PC-3 (cell line): ENCODE measurements around the gene LMOD1. TPM values are rescaled to one million over a fixed set of nuclear protein-coding genes. Genes with fewer than 3 reads are reported as not detected.

Experiments used
- ATAC-seq: fragments of 200-7000 bp; cut with Tn5 transposase; 2 replicates; pipeline ENCODE4 v1.9.1; 2020; ENCODE audit warnings: mild to moderate bottlenecking, moderate library complexity
- BruUV-seq: library from RNA; stranded (reverse); fragments of 400-500 nt; replicated peaks from 2 replicates; lab custom pipeline; 2021; lab: Mats Ljungman, UMichigan
- CTCF ChIA-PET: fragments of 300-600 bp; sonication (Branson Sonifier 250); formaldehyde crosslinking; loops from one replicate; lab custom pipeline; 2022; ENCODE audit warnings: antibody characterized with exemption; lab: Charles Lee
- POLR2A ChIA-PET: fragments of 300-600 bp; sonication (Branson Sonifier 250); formaldehyde crosslinking; loops from one replicate; lab custom pipeline; 2022; ENCODE audit warnings: antibody characterized with exemption; ENCODE audit not compliant: unreplicated experiment; lab: Charles Lee
- DNase-seq: peaks from one replicate; pipeline ENCODE4 v3.0.0-alpha.2; 2015
- H2AFZ ChIP-seq: fragments of 300-600 bp; sonication (generic); 2 replicates; pipeline ENCODE4 v1.6.0; 2016; ENCODE audit warnings: antibody characterized with exemption, low read length
- H3F3A ChIP-seq: fragments of 300-600 bp; sonication (generic); one replicate; pipeline ENCODE4 v1.6.0; 2017; ENCODE audit warnings: antibody characterized with exemption, low read length, control low read depth, mild to moderate bottlenecking; ENCODE audit not compliant: unreplicated experiment
- H3K27ac ChIP-seq: fragments of 300-600 bp; sonication (generic); 2 replicates; pipeline ENCODE4 v1.5.1; 2016; ENCODE audit warnings: mild to moderate bottlenecking, low read length
- H3K27me3 ChIP-seq: fragments of 300-600 bp; sonication (generic); 2 replicates; pipeline ENCODE4 v1.6.1; 2016; ENCODE audit warnings: low read length, mixed read lengths
- H3K36me3 ChIP-seq: fragments of 300-600 bp; sonication (generic); 2 replicates; pipeline ENCODE4 v1.6.1; 2016; ENCODE audit warnings: low read depth, mixed run types, low read length, mixed read lengths
- H3K4me1 ChIP-seq: fragments of 300-600 bp; sonication (generic); 2 replicates; pipeline ENCODE4 v1.5.1; 2016; ENCODE audit warnings: low read length; ENCODE audit not compliant: insufficient read depth
- H3K4me2 ChIP-seq: fragments of 300-600 bp; sonication (generic); 2 replicates; pipeline ENCODE4 v1.6.0; 2016; ENCODE audit warnings: low read length
- H3K4me3 ChIP-seq: fragments of 300-600 bp; sonication (generic); 2 replicates; pipeline ENCODE4 v1.5.1; 2016; ENCODE audit warnings: mild to moderate bottlenecking, low read length, mixed read lengths
- H3K79me2 ChIP-seq: fragments of 300-600 bp; sonication (generic); 2 replicates; pipeline ENCODE4 v1.6.1; 2017; ENCODE audit warnings: low read length, mixed read lengths
- H3K9ac ChIP-seq: fragments of 300-600 bp; sonication (generic); 2 replicates; pipeline ENCODE4 v1.6.0; 2016; ENCODE audit warnings: mild to moderate bottlenecking, low read length
- H3K9me2 ChIP-seq: fragments of 300-600 bp; sonication (generic); replicated peaks from 2 replicates; pipeline ENCODE4 v1.6.1; 2016; ENCODE audit warnings: mixed run types, low read length, mixed read lengths
- H3K9me3 ChIP-seq: fragments of 300-600 bp; sonication (generic); 2 replicates; pipeline ENCODE4 v1.6.1; 2016; ENCODE audit warnings: low read length, mixed read lengths
- H4K20me1 ChIP-seq: fragments of 300-600 bp; sonication (generic); 2 replicates; pipeline ENCODE4 v1.6.1; 2016; ENCODE audit warnings: low read length, mixed read lengths
- EZH2 ChIP-seq: fragments of 300-600 bp; sonication (generic); IDR thresholded peaks from one replicate; pipeline ENCODE4 v1.6.1; 2017; ENCODE audit warnings: antibody characterized with exemption, mild to moderate bottlenecking, low read length; ENCODE audit not compliant: unreplicated experiment
- EZH2phosphoT487 ChIP-seq: fragments of 300-600 bp; sonication (generic); IDR thresholded peaks from 2 replicates; pipeline ENCODE4 v1.6.1; 2018; ENCODE audit warnings: mild to moderate bottlenecking, antibody characterized with exemption, low read length, borderline replicate concordance
- intact Hi-C: fragments of 100-400 bp; cut with micrococcal nuclease; formaldehyde crosslinking; loops from 2 replicates; pipeline ENCODE4 v1.9.0; 2023
- total RNA-seq: library from RNA; depleted of rRNA; stranded (reverse); fragments of >200 nt; gene quantifications from 2 replicates; pipeline ENCODE4 v1.2.3, GENCODE V29; 2014
- TF ChIP-seq, protein P1 (sequence below): fragments of 300-600 bp; sonication (generic); conservative IDR thresholded peaks from 2 replicates; pipeline ENCODE4 v1.5.1; 2017; ENCODE audit warnings: antibody characterized with exemption, low read depth, mild to moderate bottlenecking, low read length

The LMOD1 gene
- total RNA-seq, 1 experiment from 2014 or later, result 0.07 TPM

DNA sequence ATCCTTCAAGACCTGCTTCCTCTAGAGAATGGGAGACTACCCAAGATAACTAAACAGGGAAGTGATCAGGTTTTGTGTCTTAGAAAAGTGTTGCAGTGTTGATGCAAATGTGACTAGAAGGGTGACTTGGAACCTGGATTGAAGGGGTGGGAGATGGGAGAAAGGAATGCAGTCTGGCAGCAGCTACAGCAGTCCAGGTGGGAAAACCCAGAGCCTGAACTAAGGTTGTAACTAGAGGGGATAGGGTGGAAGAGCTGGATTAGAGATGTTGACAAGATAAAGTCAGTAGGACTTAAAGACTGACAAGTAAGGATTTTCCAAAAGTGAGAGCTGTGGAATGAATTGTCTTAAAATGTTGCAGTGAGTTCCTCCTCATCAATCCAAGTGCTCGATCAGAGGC, 64.7 kb downstream of the LMOD1 start:
- no peak for ATAC-seq
- H3K27ac ChIP-seq, result no peak overlapping the region
- H2AFZ ChIP-seq, result no peak overlapping the region
- H3K4me2 ChIP-seq, result no peak overlapping the region
- CTCF ChIA-PET, result no interaction called here
- POLR2A ChIA-PET, result no interaction called here
- DNase-seq, result no peak
- peaks cover 43% of the 10 kb centered on the region for H3K4me1 ChIP-seq
- H3K9me3 ChIP-seq, result no peaks in the 10 kb centered on the region
- no peaks in the 10 kb centered on the region for H3K27me3 ChIP-seq
- TF ChIP-seq, protein P1, sequence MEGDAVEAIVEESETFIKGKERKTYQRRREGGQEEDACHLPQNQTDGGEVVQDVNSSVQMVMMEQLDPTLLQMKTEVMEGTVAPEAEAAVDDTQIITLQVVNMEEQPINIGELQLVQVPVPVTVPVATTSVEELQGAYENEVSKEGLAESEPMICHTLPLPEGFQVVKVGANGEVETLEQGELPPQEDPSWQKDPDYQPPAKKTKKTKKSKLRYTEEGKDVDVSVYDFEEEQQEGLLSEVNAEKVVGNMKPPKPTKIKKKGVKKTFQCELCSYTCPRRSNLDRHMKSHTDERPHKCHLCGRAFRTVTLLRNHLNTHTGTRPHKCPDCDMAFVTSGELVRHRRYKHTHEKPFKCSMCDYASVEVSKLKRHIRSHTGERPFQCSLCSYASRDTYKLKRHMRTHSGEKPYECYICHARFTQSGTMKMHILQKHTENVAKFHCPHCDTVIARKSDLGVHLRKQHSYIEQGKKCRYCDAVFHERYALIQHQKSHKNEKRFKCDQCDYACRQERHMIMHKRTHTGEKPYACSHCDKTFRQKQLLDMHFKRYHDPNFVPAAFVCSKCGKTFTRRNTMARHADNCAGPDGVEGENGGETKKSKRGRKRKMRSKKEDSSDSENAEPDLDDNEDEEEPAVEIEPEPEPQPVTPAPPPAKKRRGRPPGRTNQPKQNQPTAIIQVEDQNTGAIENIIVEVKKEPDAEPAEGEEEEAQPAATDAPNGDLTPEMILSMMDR, result no peak
- no peak for TF ChIP-seq EZH2
- no peak for TF ChIP-seq EZH2phosphoT487
- no peaks in the 10 kb centered on the region for H3K79me2 ChIP-seq
- no peak overlapping the region for H3K9ac ChIP-seq
- no peaks in the 10 kb centered on the region for H3K36me3 ChIP-seq
- H3K4me3 ChIP-seq, result no peak overlapping the region
- intact Hi-C loops, result no loop called here
- H4K20me1 ChIP-seq, result no peaks in the 10 kb centered on the region
- BruUV-seq, result no TSS peak
- no peaks in the 10 kb centered on the region for H3F3A ChIP-seq
- H3K9me2 ChIP-seq, result no peaks in the 10 kb centered on the region

DNA sequence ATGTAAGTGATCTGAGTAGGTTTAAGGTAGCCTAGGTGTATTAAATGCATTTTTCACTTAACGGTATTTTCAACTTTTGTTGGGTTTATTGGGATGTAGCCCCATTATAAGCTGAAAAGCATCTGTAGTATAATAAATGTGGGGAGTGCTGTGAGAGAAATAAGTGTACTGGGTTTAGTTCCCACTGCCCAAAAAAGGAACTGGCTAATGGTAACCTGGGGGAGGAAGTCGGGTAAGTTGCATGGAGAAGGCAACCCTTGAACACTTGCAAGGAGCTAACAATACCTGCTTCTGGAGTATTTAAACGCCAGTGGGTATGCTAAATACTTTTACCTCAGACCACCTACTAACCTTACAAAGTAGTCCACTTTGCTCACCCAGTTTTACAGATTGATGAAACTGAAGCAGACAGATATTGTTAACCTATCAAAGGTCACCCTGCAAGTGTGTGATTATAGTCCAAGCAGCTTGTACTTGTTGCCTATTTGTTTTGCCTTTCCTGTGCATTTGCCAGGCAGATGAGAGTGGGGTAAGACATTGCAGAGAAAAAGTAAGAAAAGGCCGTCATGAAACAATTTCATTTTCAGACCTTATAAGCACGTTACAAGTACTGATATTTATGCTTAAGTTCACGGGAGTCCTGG, 65.3 kb downstream of the LMOD1 start:
- H4K20me1 ChIP-seq, result no peaks in the 10 kb centered on the region
- H3K9ac ChIP-seq, result no peak overlapping the region
- TF ChIP-seq EZH2 (no peak), EZH2phosphoT487 (no peak)
- TF ChIP-seq, protein P1, result no peak
- no peak overlapping the region for H3K4me3 ChIP-seq
- no peaks in the 10 kb centered on the region for H3K9me3 ChIP-seq
- intact Hi-C loops, result no loop called here
- H2AFZ ChIP-seq, result no peak overlapping the region
- no peak for ATAC-seq
- no peak overlapping the region for H3K4me2 ChIP-seq
- DNase-seq, result no peak
- H3K36me3 ChIP-seq, result no peaks in the 10 kb centered on the region
- POLR2A ChIA-PET, result no interaction called here
- peaks cover 43% of the 10 kb centered on the region for H3K4me1 ChIP-seq
- CTCF ChIA-PET, result no interaction called here
- no peaks in the 10 kb centered on the region for H3K9me2 ChIP-seq
- no peaks in the 10 kb centered on the region for H3K27me3 ChIP-seq
- no TSS peak for BruUV-seq
- H3K79me2 ChIP-seq, result no peaks in the 10 kb centered on the region
- no peaks in the 10 kb centered on the region for H3F3A ChIP-seq
- H3K27ac ChIP-seq, result no peak overlapping the region

DNA sequence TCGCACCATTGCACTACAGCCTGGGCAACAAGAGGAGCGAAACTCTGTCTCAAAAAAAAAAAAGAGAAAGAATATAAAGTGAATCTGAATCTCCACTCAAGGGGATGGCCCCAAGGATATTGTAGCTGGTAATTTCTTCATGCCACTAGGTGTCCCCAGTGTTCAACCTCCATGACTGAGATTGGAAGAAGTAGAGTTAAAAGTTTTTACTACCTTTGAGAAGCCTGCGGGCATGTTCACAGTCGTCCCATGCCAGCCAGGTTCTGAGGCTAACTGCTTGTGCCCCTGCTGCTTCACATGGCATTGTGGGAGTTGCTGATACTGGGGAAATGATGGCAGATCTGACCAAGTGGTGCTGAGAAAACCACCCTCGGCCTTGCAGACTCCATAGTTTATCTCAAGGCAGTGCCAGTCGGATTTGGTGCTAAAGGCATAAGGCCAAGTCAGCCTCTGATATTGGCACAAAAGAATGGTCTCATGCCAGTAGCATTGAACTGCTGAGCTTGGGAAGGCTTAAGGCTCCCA, 68.4 kb downstream of the LMOD1 start:
- ChIA-PET CTCF (interaction anchor here (0.5 to 0.9 kb wide), 4 partner anchors 94 to 430 kb away, joined by 3 to 5 read pairs (median 4); no protein-coding TSS in a partner anchor), POLR2A (interaction anchor here (0.6 kb wide), 1 partner anchor 417 kb away, joined by 7 read pairs; no protein-coding TSS in a partner anchor)
- H3F3A ChIP-seq, result no peaks in the 10 kb centered on the region
- BruUV-seq, result no TSS peak
- peaks cover 3% of the 10 kb centered on the region; the same call in 1 of the 2 replicates for H3K36me3 ChIP-seq
- DNase-seq, result peak; percentile 65
- H3K4me2 ChIP-seq, result no peak overlapping the region
- no peaks in the 10 kb centered on the region for H3K27me3 ChIP-seq
- no peak overlapping the region for H3K4me3 ChIP-seq
- H3K9me3 ChIP-seq, result no peaks in the 10 kb centered on the region
- H3K79me2 ChIP-seq, result no peaks in the 10 kb centered on the region
- TF ChIP-seq, protein P1, result peak; percentile 62
- TF ChIP-seq EZH2 (no peak), EZH2phosphoT487 (no peak)
- no peaks in the 10 kb centered on the region for H3K9me2 ChIP-seq
- intact Hi-C loops, result loop anchor here (1.0 kb wide), 1 partner anchor 94 kb away; no protein-coding TSS in a partner anchor
- H4K20me1 ChIP-seq, result no peaks in the 10 kb centered on the region
- peak; percentile 35 for ATAC-seq
- H3K4me1 ChIP-seq, result peaks cover 16% of the 10 kb centered on the region
- no peak overlapping the region for H2AFZ ChIP-seq
- no peak overlapping the region for H3K9ac ChIP-seq
- H3K27ac ChIP-seq, result no peak overlapping the region
